ENCODE data around the gene MCM7. TPM values are rescaled to one million over a fixed set of nuclear protein-coding genes. Genes with fewer than 3 reads are reported as not detected.

MCM7 gene
- total and polyA plus RNA-seq, 2 donors (not counting 1 experiment from before 2014, with no cell fraction given): 24.4 to 34.3 TPM

Other genes with a start within 250 kb of the MCM7 start
- 0.17 TPM in 1 of 2 replicates, not detected in the other for gene OR2AE1, start 224.4 kb downstream of the MCM7 start, total RNA-seq
- gene OR2AE1, start 224.4 kb downstream of the MCM7 start, polyA plus RNA-seq: 0.07 and 0.10 TPM in 2 replicates
- gene TRIM4, start 181.9 kb downstream of the MCM7 start, total RNA-seq: 31.5 and 35.4 TPM in 2 replicates
- 19.6 and 23.1 TPM in 2 replicates for gene TRIM4, start 181.9 kb downstream of the MCM7 start, polyA plus RNA-seq
- not detected in 2 replicates for gene GJC3, start 171.8 kb downstream of the MCM7 start, total RNA-seq
- gene GJC3, start 171.8 kb downstream of the MCM7 start, polyA plus RNA-seq: not detected in 2 replicates
- gene AZGP1, start 125.4 kb downstream of the MCM7 start, total RNA-seq: not detected in 2 replicates
- gene AZGP1, start 125.4 kb downstream of the MCM7 start, polyA plus RNA-seq: not detected in 2 replicates
- 39.0 and 50.2 TPM in 2 replicates for gene ZKSCAN1, start 85.8 kb downstream of the MCM7 start, total RNA-seq
- 21.0 and 25.3 TPM in 2 replicates for gene ZKSCAN1, start 85.8 kb downstream of the MCM7 start, polyA plus RNA-seq
- gene ZSCAN21, start 51.6 kb downstream of the MCM7 start, total RNA-seq: 11.1 and 12.1 TPM in 2 replicates
- gene ZSCAN21, start 51.6 kb downstream of the MCM7 start, polyA plus RNA-seq: 9.4 and 11.3 TPM in 2 replicates
- gene ZNF3, start 19.7 kb downstream of the MCM7 start, total RNA-seq: 26.8 and 30.8 TPM in 2 replicates
- gene ZNF3, start 19.7 kb downstream of the MCM7 start, polyA plus RNA-seq: 19.7 and 20.4 TPM in 2 replicates
- gene COPS6, start 12.4 kb downstream of the MCM7 start, total RNA-seq: 43.1 and 71.0 TPM in 2 replicates
- gene COPS6, start 12.4 kb downstream of the MCM7 start, polyA plus RNA-seq: 188 and 312 TPM in 2 replicates
- 17.2 and 30.3 TPM in 2 replicates for gene AP4M1, start 246 bp upstream of the MCM7 start, total RNA-seq
- gene AP4M1, start 246 bp upstream of the MCM7 start, polyA plus RNA-seq: 19.6 and 22.1 TPM in 2 replicates
- 33.1 and 41.5 TPM in 2 replicates for gene TAF6, start 18.0 kb upstream of the MCM7 start, total RNA-seq
- gene TAF6, start 18.0 kb upstream of the MCM7 start, polyA plus RNA-seq: 16.2 and 23.6 TPM in 2 replicates
- 21.6 and 38.3 TPM in 2 replicates for gene CNPY4, start 18.2 kb upstream of the MCM7 start, total RNA-seq
- 29.1 and 40.7 TPM in 2 replicates for gene CNPY4, start 18.2 kb upstream of the MCM7 start, polyA plus RNA-seq
- 1.8 and 2.5 TPM in 2 replicates for gene MBLAC1, start 25.6 kb upstream of the MCM7 start, total RNA-seq
- 0.75 and 1.1 TPM in 2 replicates for gene MBLAC1, start 25.6 kb upstream of the MCM7 start, polyA plus RNA-seq
- 95.0 and 110 TPM in 2 replicates for gene LAMTOR4, start 47.5 kb upstream of the MCM7 start, total RNA-seq
- 116 and 165 TPM in 2 replicates for gene LAMTOR4, start 47.5 kb upstream of the MCM7 start, polyA plus RNA-seq
- 5.6 and 5.9 TPM in 2 replicates for gene TRAPPC14, start 57.3 kb upstream of the MCM7 start, total RNA-seq
- gene TRAPPC14, start 57.3 kb upstream of the MCM7 start, polyA plus RNA-seq: 1.9 and 2.4 TPM in 2 replicates
- gene GAL3ST4, start 67.2 kb upstream of the MCM7 start, total RNA-seq: 3.9 and 7.1 TPM in 2 replicates
- 10.3 and 14.6 TPM in 2 replicates for gene GAL3ST4, start 67.2 kb upstream of the MCM7 start, polyA plus RNA-seq
- gene GPC2, start 76.0 kb upstream of the MCM7 start, total RNA-seq: 1.8 and 2.3 TPM in 2 replicates
- 0.35 and 0.60 TPM in 2 replicates for gene GPC2, start 76.0 kb upstream of the MCM7 start, polyA plus RNA-seq
- 0.50 and 0.77 TPM in 2 replicates for gene STAG3, start 76.5 kb upstream of the MCM7 start, total RNA-seq
- gene STAG3, start 76.5 kb upstream of the MCM7 start, polyA plus RNA-seq: 0.27 and 0.34 TPM in 2 replicates
- gene PVRIG, start 118.6 kb upstream of the MCM7 start, total RNA-seq: not detected in 2 replicates
- not detected in 2 replicates for gene PVRIG, start 118.6 kb upstream of the MCM7 start, polyA plus RNA-seq
- gene SPDYE3, start 206.3 kb upstream of the MCM7 start, total RNA-seq: not detected in 2 replicates
- gene SPDYE3, start 206.3 kb upstream of the MCM7 start, polyA plus RNA-seq: not detected in 2 replicates

Data from fibroblast of lung (primary cell).